Measurements from ENCODE around the gene TAL2. TPM values are rescaled to one million over a fixed set of nuclear protein-coding genes. Genes with fewer than 3 reads are reported as not detected.

TAL2 gene
- 6.7 and 7.0 TPM in 2 replicates for total RNA-seq
- 1.3 TPM for total RNA-seq (2013)
- polyA plus RNA-seq = 0.37 and 0.66 TPM in 2 replicates
- polyA minus RNA-seq = 0.86 TPM in 2 replicates

GRCh38 chr9:105662184-105663104 is at the start of gene TAL2:
Gene TAL2 (plus strand): TSS chr9:105662457. CDS start chr9:105662497, 40 bp downstream.
- Mint-ChIP-seq H3K27me3 (peaks cover 11% of the 10 kb centered on the region), H3K4me3 (peak within 1 kb of the TSS; percentile 75), H3K9me3 (ENCODE audit: insufficient read depth) (no peaks in the 10 kb centered on the region), H3K27ac (peak within 1 kb of the TSS; percentile 94), H3K4me1 (peaks cover 31% of the 10 kb centered on the region)
- ChIA-PET CTCF (interaction anchor here (1.9 to 2.3 kb wide), 2 partner anchors 28 to 56 kb away, joined by 6 to 8 read pairs; no protein-coding TSS in a partner anchor), POLR2A (interaction anchor here (1.0 kb wide), 1 partner anchor 16 kb away, joined by 5 read pairs; no protein-coding TSS in a partner anchor)
- H3K9me3 ChIP-seq (ENCODE audit: control extremely low read depth in 1 of 3, control insufficient read depth in 2 of 3, insufficient read depth in 1 of 3, low read length in 2 of 3) = peaks cover 0 to 15% (median 0%) of the 10 kb centered on the region in 3 donors
- H3K27me3 ChIP-seq (replicated peaks in 1 of 4; ENCODE audit: control extremely low read depth in 1 of 4, control insufficient read depth in 3 of 4, insufficient read depth in 4 of 4, low read length in 3 of 4) = peaks cover 0 to 10% (median 7%) of the 10 kb centered on the region in 4 experiments
- WGBS (ENCODE audit: insufficient coverage) = 52% methylated on average over 6 of the region's 12 CpGs
- peak within 1 kb of the TSS; percentile 44 for H3K4me2 ChIP-seq (replicated peaks; ENCODE audit: low read depth, low read length, poor library complexity, severe bottlenecking)
- no peaks in the 10 kb centered on the region for H4K20me1 ChIP-seq (ENCODE audit: control insufficient read depth, insufficient read depth, low read length, poor library complexity, severe bottlenecking)
- ATAC-seq (ENCODE audit: low read depth) (peak; percentile 91), DNase-seq (peak; percentile 78)
- H3K4me3 ChIP-seq (ENCODE audit: control extremely low read depth in 1 of 5, extremely low read depth in 1 of 5, insufficient read depth in 1 of 5, low read depth in 2 of 5, low read length in 4 of 5) = peak within 1 kb of the TSS in 1 of 5 experiments; percentile 31
- H3K9ac ChIP-seq (ENCODE audit: low read length) = peak within 1 kb of the TSS; percentile 2
- H3K4me1 ChIP-seq (ENCODE audit: control insufficient read depth in 2 of 2, insufficient read depth in 2 of 2, low read length in 2 of 2) = peaks cover 24% of the 10 kb centered on the region in 2 donors
- TF ChIP-seq, protein P1, sequence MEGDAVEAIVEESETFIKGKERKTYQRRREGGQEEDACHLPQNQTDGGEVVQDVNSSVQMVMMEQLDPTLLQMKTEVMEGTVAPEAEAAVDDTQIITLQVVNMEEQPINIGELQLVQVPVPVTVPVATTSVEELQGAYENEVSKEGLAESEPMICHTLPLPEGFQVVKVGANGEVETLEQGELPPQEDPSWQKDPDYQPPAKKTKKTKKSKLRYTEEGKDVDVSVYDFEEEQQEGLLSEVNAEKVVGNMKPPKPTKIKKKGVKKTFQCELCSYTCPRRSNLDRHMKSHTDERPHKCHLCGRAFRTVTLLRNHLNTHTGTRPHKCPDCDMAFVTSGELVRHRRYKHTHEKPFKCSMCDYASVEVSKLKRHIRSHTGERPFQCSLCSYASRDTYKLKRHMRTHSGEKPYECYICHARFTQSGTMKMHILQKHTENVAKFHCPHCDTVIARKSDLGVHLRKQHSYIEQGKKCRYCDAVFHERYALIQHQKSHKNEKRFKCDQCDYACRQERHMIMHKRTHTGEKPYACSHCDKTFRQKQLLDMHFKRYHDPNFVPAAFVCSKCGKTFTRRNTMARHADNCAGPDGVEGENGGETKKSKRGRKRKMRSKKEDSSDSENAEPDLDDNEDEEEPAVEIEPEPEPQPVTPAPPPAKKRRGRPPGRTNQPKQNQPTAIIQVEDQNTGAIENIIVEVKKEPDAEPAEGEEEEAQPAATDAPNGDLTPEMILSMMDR (IDR thresholded peaks at IDR 0.05) = no peak
- no peak for TF ChIP-seq EZH2 (IDR thresholded peaks at IDR 0.05; ENCODE audit: borderline replicate concordance, insufficient read depth, low read depth, low read length, poor library complexity, severe bottlenecking)
- intact Hi-C loops (cut with micrococcal nuclease) = loop anchor here (1.0 kb wide), 1 partner anchor 32 kb away; the partner anchor contains the start of gene TMEM38B
- no peaks in the 10 kb centered on the region for H3K36me3 ChIP-seq (replicated peaks in 1 of 2; ENCODE audit: control extremely low read depth in 1 of 2, control insufficient read depth in 1 of 2, extremely low read depth in 1 of 2, insufficient read depth in 2 of 2, low read length in 1 of 2)
- H3K27ac ChIP-seq (ENCODE audit: low read length in 2 of 2) = peak within 1 kb of the TSS; percentile 70 to 80
- peak within 1 kb of the TSS; percentile 61 for H2AFZ ChIP-seq (ENCODE audit: insufficient read depth, low read depth, low read length, poor library complexity, severe bottlenecking)
- H3K79me2 ChIP-seq (ENCODE audit: control insufficient read depth, insufficient read depth, low read length) = no peaks in the 10 kb centered on the region

Measured in B cell (primary cell).